T-helper 2 cell (primary cell): Measurements from ENCODE around the gene CSRP3.
"Not testable (repeated sequence)": the region's sequence is repeated elsewhere in the genome, so short reads cannot be mapped to it uniquely, and the experiment has no call there.

Source experiments
- DNase-seq, 5 experiments: peaks; one replicate each; pipeline versions ENCODE4 v3.0.0 to v3.0.0-alpha.2; 2012 to 2022

The CSRP3 gene

GRCh38 chr11:19185036-19185435, 16.7 kb downstream of the CSRP3 start:
- DNase-seq = no peak

GRCh38 chr11:19183646-19184045, 18.1 kb downstream of the CSRP3 start:
- DNase-seq = no peak

- no peak for DNase-seq
Measured at GRCh38 chr11:19181531-19182261, 20.1 kb downstream of the CSRP3 start.

- DNase-seq = no peak
Measured at GRCh38 chr11:19176629-19177186, 25.1 kb downstream of the CSRP3 start.

- no peak for DNase-seq
Measured at GRCh38 chr11:19173964-19174638, 27.7 kb downstream of the CSRP3 start.

- DNase-seq = no peak
Measured at GRCh38 chr11:19173004-19173689, 28.6 kb downstream of the CSRP3 start.

- no peak for DNase-seq
Measured at GRCh38 chr11:19168090-19168489, 33.7 kb downstream of the CSRP3 start.

GRCh38 chr11:19164881-19165280, 36.9 kb downstream of the CSRP3 start:
- DNase-seq = no peak

GRCh38 chr11:19164230-19164855, 37.4 kb downstream of the CSRP3 start:
- no peak for DNase-seq

GRCh38 chr11:19163617-19164016, 38.2 kb downstream of the CSRP3 start:
- DNase-seq = no peak

- no peak for DNase-seq
Measured at GRCh38 chr11:19162951-19163505, 38.8 kb downstream of the CSRP3 start.

- DNase-seq = no peak
Measured at GRCh38 chr11:19161651-19162050, 40.1 kb downstream of the CSRP3 start.

GRCh38 chr11:19160847-19161246, 40.9 kb downstream of the CSRP3 start:
- DNase-seq = no peak

- DNase-seq = no peak
Measured at GRCh38 chr11:19156892-19157291, 44.9 kb downstream of the CSRP3 start.

GRCh38 chr11:19145319-19145718, 56.5 kb downstream of the CSRP3 start:
- DNase-seq = no peak

GRCh38 chr11:19136884-19137283, 64.9 kb downstream of the CSRP3 start:
- DNase-seq = not testable (repeated sequence)

- DNase-seq = no peak
Measured at GRCh38 chr11:19134004-19134403, 67.8 kb downstream of the CSRP3 start.
